ENCODE measurements around the gene DHCR24.
"Not testable (repeated sequence)": the region's sequence is repeated elsewhere in the genome, so short reads cannot be mapped to it uniquely, and the experiment has no call there.

The DHCR24 gene

DNA sequence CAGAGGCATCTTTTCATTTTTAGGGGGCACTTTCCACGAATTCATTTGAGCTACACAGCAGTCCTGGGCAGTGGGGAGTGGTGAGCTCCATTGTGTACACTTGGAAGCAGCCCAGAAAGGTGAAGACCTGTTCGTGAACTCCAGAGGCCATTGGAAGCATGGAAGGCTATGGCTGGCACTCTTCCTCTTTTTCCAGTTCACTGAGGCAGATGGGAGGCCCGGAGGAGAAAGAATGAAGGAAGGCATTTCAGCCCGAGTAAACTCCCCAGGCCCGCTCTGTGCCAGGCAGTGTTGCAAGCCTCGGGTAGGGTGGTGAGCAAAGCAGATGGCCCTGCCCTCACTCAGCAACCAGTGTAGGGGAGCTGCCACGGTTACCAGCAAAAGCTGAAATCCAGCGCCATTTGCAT lies 673 bp upstream of the DHCR24 start:
- no peak for DNase-seq (ENCODE audit: low read depth)

DNA sequence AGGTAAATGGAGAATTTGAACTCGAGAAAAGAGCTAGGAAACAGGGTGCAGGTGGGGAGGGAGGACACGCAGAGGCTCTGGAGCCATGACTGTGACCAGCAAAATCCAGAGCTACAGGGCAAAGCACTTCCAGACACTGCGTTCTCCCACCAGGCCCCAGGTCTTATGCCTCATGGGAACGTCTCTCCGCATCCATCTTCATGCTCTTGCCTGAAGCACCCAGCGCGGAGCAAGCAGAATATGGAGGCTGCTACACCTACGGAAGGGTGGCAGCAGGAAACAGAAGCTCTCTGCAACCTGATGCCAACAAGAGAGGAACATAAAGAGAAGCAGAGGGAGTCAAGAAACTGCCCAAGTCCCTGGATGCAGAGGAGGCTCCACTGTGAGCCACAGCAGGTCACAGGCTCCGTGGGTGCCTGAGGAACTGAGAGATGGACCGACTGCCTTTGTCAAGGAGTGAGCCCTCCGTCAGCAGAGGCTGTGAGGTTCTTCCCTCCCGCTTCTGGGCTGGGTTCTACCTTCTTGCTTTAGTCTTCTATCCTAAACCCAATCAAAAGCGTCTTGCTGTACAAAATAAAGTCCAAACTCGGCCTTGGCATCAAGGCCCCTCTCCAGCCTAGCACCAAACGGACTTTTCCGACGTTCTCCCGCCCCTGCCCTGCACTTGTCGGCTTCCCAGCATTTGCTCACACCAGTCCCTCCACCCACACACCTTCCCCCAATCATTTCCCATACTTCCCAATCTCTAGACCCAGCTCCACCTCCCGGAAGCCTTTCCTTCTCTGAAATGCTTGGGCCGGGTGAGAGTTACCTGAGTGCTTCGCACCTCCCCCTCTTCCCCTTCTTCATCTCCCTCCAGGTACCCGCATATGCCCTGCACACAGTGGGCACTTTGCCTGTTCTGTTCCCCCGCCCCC lies 930 bp downstream of the DHCR24 start:
- DNase-seq (ENCODE audit: low read depth) = no peak

DNA sequence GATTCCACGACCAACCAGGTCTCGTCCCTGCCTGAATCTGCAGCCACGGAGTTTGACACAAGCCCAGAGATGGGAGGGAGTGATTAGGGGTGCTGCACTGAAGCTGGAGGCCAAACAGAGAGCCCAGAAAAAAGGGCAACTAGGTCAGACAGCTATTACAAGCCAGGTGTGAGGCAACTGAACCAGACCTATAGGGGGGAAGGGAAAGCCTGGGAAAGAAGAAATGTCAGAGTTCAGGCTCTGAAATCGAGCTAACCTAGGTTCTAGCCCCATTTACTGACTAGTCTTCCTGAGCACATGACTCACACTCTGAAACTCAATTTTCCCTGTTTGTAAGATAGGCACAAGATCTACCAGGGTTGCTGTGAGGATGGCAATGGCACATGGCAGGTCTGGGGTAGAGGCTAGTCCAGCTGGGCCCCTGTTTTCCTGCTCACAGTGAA lies 1.7 kb downstream of the DHCR24 start:
- DNase-seq (ENCODE audit: low read depth) = no peak

DNA sequence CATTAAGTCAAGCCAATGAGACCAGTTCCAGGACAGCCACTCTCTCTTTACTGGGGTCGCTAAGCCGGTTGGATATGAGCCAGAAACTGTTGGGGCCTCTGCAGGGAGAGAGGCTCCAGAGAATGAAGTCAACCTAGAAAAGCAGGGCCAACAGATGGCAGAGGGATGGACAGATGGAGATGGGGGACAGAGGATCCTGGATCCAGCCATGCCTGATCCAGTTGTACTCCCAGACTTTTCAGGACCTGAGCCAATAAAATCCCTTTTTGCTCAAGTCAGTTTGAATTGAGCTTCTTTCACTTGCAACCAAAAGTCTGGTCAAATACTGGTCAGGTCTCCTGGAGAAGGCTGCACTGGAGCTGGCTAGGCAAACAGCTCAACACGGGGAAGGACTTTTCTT lies 2.2 kb downstream of the DHCR24 start:
- no peak for DNase-seq (ENCODE audit: low read depth)

DNA sequence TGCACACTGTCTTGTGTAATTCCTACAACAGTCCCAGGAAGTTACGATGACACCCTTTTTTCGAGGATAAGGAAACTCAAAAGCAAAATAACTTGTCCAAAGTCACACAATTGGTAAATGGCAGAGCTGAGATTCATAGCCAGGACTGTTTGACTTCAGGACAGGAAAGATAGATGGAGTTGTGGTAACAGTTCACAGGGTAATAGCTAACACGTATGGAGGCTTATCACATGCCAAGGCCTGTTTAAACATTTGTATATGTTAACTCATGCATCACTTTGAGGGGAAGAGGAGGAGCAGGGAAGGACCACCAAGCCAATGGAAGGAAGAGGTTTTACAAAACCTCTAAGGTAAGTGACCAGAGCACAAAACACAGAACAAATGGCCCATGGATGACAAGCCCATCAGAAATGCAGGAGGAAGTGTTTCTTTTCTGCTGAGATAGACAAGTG lies 2.8 kb downstream of the DHCR24 start:
- DNase-seq (ENCODE audit: low read depth) = no peak

DNA sequence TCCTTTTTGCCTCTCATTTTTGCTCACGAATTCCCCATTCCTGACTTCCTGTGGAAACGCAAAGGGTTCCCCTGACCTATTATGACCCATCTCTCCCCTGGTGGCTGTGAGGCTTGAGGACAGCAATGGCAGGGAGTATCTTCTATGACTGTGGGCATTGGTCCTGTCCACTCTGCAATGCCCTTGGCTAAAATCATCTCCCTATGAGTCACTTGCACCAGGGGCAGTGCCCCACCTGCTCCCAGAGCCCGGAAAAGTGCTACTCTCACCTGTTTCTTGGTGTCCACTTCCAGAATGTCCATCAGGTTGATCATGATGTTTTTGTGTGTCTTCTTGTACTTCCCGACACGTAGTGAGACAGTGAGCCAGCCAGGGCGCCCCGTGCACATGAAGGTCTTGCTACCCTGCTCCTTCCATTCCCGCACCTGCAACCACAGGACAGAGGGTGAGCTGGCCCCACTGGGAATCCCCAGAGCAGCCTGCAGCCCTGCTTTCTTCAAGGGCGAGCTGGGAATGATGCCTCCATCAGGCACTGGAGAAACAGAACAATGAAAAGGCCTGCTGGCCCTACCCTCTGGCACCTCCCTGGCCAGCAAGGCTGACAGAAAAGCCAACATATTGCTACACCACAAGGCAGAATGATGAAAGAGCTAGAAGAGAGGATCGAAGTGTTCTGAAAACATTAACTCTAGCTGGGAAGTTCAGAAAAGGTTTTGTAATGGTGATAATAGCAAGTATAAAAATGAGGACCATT lies 3.5 kb downstream of the DHCR24 start:
- no peak for DNase-seq (ENCODE audit: low read depth)

DNA sequence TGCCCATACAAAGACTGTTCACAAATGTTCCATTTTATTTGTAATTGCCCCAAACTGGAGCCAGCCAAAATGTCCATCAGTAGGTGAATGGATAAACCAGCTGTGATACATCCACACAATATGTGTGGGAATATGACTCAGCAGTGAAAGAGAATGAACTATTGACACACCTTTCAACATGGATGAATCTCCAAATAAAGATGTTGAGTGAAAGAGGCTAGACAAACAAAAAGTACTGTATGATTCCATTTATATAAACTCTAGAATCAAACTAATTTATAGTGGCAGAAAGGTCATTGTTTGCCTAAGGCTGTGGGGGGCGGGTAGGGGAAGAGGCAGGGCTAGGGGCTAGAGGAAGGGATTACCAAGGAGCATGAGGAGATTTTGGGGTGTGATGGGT lies 4.5 kb downstream of the DHCR24 start:
- DNase-seq (ENCODE audit: low read depth) = no peak

DNA sequence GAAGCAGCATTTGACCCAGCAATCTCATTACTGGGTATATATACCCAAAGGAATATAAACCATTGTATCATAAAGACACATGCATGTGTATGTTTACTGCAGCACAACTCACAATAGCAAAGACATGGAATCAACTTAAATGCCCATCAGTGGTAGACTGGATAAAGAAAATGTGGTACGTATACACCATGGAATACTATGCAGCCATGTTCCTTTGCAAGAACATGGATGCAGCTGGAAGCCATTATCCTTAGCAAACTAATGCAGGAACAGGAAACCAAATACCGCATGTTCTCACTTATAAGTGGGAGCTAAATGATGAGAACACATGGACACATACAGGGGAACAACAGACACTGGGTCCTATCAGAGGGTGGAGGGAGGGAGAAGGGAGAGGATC lies 5.4 kb downstream of the DHCR24 start:
- not testable (repeated sequence) for DNase-seq (ENCODE audit: low read depth)

DNA sequence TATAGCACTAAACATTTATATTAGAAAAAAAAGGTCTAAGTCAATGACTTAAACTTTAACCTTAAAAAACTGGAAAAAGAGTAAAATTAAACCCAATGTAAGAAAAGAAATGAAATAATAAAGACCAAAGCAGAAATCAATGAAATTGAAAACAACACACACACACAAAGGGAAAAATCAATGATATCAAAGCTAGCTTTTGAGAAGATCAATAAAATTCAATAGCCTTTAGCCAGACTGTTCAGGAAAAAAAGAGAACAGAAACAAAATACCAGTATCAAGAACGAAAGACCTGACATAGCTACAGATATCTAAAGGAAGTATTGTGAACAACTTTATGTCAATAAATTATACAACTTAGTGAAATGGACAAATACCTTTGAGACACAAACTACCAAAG lies 7.1 kb downstream of the DHCR24 start:
- DNase-seq (ENCODE audit: low read depth) = no peak

DNA sequence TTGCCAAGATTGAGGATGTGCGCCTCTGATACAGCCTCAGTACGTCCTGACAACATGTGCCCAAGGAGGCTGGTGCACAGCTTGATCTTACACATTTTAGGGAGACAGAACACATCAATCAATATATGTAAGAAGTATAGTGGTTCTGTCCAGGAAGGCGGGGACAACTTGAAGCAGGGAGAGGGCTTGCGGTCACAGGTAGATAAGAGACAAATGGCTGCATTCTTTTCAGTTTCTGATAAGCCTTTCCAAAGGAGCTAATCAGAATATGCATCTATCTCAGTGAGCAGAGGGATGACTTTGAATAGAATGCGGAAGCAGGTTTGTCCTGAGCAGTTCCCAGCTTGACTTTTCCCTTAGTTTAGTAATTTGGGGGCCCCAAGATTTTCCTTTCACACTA lies 10.2 kb downstream of the DHCR24 start:
- DNase-seq (ENCODE audit: low read depth) = no peak

DNA sequence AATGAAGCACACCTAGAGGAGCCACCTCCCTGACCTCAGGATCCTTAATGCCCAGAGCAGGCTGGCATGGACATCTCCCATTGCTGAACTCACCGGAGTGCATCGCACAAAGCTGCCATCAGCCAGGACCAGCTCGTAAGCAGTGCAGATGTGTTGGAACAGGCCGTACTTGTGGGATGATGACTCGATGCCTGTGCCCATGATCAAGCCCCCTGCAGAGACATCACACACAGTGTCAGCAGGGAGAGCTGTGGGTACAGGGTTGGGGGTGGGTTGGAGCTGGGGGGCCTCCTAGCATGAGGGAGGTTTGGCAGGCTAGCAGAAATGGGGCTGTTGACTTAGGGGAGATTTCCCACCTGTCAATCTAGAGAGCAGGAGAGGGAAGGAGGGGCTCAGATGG lies 12.0 kb downstream of the DHCR24 start:
- no peak for DNase-seq (ENCODE audit: low read depth)

DNA sequence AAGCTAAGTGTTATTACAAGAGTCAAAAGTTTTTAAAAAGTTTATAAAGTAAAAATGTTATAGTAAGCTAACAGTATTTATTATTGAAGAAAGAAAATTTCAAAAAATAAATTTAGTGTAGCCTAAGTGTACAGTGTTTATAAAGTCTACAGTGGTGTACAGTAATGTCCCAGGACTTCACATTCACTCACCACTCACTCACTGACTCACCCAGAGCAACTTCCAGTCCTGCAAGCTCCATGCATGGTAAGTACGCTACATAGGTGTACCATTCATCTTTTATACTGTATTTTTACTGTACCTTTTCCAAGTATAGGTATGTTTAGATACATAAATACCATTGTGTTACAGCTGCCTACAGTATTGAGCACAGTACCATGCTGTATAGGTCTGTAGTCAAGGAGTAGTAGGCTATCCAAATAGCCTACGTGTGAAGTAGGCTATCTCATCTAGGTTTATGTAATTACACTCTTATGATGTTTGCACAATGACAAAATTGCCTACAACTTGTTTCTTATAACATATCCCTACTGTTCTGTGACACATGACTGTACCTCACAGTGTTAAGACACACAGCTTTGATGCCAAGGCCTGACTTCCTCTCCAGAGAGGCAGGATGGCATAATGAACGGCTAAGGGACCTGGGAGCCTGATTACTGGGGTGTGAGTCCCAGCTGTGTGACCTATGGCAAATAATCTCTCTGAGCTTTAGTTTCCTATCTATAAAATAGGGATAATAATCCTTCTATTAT lies 12.7 kb downstream of the DHCR24 start:
- no peak for DNase-seq (ENCODE audit: low read depth)

DNA sequence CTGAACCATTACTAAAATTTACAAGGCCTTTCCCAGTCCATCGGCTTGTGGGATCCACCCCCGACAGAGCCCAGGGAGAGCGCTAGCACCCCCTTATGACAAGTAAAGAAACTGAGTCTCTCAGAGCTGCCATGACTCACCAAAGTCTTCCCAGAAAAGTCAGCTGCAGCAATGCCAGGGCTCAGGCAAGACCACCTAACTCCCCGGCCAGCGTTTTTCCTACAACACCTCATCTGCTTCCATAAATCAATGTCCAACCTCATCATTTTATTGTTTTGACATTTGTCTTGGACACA lies 15.0 kb downstream of the DHCR24 start:
- no peak for DNase-seq (ENCODE audit: low read depth)

DNA sequence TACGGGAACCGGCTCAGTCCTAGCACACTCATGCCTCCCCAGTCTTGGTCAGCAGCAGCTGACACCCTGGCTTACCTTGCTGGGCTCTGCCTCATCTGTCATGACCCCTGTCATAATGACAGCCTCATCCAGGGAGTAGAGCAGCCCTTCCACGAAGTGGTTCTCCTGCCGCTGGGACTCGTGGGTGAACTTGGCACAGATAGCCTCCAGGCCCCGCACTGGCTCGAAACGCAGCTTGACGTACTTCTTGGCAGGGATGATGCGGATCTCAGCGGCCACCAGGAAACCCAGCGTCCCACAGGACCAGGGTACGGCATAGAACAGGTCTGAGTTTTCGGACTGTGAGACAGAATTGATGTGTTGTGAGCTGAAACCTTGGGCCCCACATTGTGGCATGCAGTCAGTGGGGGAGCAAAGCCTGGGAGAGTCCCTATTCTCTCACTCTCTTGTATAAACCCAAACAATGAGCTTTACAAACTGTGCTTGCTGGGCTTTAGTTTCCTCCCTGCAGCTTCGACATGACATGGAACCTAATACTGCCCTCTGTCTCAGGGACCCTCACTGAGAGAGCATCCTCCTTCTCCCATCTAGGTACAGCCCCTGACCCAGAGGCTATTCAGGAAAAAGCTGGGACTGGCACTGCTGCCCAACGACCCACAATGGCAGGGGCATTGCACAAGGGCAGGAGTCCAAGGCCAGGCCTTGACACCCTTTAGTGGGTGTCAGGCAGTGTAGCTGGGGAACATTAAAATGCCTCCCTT lies 15.5 kb downstream of the DHCR24 start:
- no peak for DNase-seq (ENCODE audit: low read depth)

DNA sequence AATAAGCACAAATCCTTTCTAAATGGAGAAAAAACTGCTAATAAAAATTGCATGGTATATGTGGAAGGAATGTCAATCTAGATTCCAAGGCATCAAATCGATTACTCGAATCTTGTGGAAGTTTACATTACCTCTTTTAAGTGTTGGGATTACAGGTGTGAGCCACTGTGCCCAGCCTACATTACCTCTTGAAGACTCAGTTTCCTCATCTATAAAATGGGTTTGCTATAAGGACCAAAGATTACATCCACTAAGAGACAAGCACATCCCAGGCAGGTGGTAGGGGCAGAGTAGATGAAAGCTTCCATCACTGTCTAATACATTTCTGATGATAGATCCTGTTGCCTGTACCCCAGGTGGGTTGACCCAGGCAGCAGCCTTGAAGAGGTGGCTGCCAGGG lies 16.1 kb downstream of the DHCR24 start:
- no peak for DNase-seq (ENCODE audit: low read depth)

DNA sequence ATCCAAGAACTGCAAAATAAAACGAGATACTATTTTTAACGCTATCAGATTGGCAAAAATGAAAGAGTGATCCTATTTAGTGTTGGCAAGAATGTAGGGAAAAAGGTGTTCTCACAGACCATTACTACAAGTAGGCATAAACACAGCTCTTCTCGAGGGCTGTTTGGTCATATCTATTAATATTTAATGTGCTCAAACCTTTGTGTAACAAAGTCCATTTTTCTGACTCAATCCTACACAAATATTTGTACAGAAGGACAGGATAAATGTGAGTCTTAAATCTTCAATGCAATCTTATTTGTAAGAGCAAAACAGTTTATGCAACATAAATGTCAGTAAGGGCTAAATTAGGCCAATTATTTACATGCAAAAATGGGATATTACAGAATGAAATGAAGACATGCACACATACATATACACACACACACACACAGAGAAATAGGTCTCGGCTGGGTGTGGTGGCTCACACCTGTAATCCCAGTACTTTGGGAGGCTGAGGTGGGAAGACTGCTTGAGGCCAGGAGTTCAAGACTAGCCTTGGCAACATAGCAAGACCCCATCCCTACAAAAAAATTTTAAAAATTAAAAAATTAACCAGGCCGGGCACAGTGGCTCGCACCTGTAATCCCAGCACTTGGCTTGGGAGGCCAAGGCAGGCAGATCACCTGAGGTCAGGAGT lies 17.7 kb downstream of the DHCR24 start:
- DNase-seq (ENCODE audit: low read depth) = no peak

DNA sequence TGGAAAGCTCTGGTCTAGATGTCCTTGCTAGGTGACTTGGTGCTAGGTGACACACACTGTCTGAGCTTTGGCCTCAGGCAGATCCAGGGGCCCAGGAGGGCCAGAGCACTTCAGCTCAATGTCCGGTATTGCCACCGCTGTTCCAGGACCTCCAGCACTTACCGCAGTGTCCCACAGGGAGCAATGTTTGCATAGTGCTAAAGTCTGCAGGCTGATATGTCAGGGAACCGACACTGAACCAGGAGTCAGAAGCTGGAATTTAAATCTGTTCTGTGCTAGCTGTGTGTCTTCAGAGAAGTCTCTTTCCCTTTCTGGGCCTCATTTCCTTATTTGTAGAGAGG lies 19.3 kb downstream of the DHCR24 start:
- no peak for DNase-seq (ENCODE audit: low read depth)

DNA sequence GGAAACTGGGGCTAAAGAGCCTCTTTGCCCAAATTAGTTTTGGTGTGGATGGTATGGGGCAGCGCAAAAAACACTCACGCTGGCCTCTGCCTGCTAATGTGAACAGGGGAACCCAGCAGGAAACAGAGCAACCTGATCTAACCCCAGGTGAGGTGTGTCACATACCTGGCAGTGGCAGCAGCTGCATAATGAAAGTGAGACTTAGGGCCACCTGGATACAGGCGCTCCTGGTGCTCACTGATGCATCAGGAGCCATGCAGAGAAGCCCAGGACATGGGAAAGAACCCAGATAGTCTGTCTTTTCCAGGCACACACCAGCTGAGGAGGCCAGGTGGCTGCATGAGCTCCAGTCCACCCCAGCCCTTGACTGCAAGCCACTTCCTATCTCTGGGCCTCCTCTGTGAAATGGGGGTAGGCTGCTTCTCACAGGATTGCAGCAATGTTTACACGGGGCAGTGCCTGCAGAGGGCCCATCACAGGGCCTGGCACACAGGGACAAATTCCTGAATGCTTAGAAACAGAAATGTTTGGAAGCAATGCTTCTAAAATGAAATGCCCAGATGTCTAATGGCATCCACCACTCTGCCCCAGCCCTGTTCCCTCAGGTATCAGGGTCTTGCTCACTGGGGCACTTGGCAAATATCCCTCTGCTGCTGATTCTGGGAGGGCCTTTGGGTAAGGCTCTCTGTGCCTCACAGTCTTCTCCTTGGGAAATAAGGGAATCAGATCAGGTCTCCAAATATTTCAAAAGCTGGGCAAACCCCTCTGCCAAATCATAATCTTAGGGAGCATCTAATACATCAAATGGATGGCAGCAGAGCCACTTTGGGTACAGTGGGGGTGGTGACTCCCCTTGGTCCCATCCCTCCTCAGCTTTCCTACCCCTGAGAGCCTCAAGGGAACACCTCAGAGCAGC lies 19.9 kb downstream of the DHCR24 start:
- DNase-seq (ENCODE audit: low read depth) = no peak

DNA sequence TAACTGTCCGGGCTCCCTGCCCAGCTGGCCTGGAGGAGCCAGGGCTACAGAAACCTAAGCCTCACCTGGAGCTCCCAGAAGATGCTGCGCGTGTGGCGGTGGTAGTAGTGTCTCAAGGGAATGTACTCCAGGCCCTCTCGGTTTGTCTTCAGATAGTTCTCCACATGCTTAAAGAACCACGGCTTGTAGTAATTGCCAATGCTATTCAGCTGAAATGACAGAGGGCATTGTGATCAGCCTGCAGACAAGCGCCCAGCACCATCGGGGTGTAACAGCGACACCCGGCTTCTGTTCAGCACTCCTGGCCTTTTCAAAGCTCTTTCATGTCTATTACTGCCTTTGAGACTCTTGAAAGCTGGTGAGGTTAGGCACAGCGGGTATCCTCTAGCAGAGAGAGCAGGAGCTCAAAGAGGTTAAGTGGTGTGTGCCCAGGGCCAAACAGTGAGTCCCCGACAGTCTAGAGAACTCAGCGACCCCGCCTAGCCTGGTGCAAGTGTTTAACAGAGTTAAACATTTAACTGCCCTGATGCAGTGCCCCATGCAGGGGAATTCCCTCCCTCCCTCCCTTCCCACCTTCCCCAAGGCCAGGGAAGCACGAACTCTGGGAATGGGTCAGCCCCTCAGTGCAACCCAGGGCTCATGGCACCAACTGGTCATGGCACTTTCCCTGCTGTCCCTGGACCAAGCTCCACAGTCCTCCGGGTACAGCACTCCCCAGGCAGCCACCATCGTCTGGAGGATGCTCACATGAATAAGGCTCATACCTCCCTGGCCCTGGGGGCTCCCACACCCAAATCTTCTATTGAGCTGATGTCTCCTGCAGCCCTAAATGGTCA lies 21.5 kb downstream of the DHCR24 start:
- no peak for DNase-seq (ENCODE audit: low read depth)

Data from activated gamma-delta T cell treated with anti-CD3 and anti-CD28 coated beads, Interleukin-2, amount 50 U/mL, for 16 hours (primary cell).